PFSK-1 (cell line): ENCODE data around the gene PRKCE.

Source experiments
- FOXP2 ChIP-seq: optimal IDR thresholded peaks from 2 replicates; pipeline ENCODE3; 2011; ENCODE audit warnings: borderline replicate concordance, control low read depth, inconsistent platforms; ENCODE audit not compliant: insufficient read depth; ENCODE audit errors: extremely low read length, extremely low read depth
- POLR2AphosphoS5 ChIP-seq: IDR thresholded peaks from 2 replicates; pipeline ENCODE4 v1.6.1; 2012; ENCODE audit warnings: low read depth, mild to moderate bottlenecking, control low read depth, low read length, moderate library complexity
- SIN3A ChIP-seq: IDR thresholded peaks from 2 replicates; pipeline ENCODE4 v1.6.1; 2012; ENCODE audit warnings: mild to moderate bottlenecking, low read length, moderate library complexity, borderline replicate concordance; ENCODE audit not compliant: insufficient read depth
- TAF1 ChIP-seq: IDR thresholded peaks from 2 replicates; pipeline ENCODE4 v1.6.1; 2012; ENCODE audit warnings: low read length, control low read depth, borderline replicate concordance; ENCODE audit not compliant: insufficient read depth
- TF ChIP-seq, protein P1 (sequence below), 2 experiments: IDR thresholded peaks; 2 replicates each; pipeline versions ENCODE4 v1.6.1 to v1.8.0; 2011 to 2012; ENCODE audit warnings: low read depth in 2 of 2, low read length in 2 of 2, control low read depth in 1 of 2, inconsistent platforms in 1 of 2, mild to moderate bottlenecking in 1 of 2, moderate library complexity in 1 of 2; ENCODE audit not compliant: insufficient read depth in 1 of 2

The PRKCE gene

DNA sequence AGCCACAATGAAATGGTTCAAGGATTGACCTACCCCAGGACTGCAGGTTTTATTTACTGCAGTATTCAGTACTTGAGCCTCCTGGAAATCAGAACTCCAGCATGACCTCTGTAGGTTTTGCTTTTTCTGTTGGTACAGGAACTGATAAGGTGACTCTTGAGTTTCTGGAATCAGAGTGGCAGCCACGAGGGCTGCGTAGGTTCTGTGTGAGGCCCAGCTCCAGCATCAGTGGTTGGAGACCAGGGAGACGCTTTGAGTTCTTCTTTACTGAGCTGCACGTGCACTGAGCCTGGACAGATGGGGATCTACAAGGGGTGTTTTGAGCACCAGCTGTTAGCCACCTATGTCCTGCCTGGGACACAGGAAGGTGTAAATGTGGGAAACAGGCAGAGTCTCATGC is 423.0 kb downstream of the PRKCE start:
- TF ChIP-seq POLR2AphosphoS5 (no peak), SIN3A (no peak), TAF1 (no peak)

DNA sequence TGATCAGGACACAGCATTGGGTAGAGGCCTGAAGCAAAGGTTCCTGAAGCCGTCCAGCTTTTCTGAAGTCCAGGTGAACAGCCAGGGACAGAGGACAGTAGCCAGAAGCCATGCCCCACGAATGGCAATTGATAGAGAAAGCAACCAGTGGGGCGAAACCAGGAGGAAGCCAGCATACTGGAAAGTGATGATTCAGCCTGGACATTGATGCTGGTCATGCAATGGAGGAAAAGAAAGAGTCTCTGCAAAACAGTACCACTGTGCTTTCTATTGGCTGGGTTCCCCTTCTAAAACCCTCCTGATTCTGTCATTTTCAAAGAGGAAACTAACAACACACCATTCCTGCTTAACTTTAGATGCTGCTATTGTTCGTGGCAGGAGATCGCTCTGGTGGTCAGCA is 424.4 kb downstream of the PRKCE start:
- TF ChIP-seq POLR2AphosphoS5 (no peak), TAF1 (no peak), SIN3A (no peak), FOXP2 (no peak)
- TF ChIP-seq, protein P1, sequence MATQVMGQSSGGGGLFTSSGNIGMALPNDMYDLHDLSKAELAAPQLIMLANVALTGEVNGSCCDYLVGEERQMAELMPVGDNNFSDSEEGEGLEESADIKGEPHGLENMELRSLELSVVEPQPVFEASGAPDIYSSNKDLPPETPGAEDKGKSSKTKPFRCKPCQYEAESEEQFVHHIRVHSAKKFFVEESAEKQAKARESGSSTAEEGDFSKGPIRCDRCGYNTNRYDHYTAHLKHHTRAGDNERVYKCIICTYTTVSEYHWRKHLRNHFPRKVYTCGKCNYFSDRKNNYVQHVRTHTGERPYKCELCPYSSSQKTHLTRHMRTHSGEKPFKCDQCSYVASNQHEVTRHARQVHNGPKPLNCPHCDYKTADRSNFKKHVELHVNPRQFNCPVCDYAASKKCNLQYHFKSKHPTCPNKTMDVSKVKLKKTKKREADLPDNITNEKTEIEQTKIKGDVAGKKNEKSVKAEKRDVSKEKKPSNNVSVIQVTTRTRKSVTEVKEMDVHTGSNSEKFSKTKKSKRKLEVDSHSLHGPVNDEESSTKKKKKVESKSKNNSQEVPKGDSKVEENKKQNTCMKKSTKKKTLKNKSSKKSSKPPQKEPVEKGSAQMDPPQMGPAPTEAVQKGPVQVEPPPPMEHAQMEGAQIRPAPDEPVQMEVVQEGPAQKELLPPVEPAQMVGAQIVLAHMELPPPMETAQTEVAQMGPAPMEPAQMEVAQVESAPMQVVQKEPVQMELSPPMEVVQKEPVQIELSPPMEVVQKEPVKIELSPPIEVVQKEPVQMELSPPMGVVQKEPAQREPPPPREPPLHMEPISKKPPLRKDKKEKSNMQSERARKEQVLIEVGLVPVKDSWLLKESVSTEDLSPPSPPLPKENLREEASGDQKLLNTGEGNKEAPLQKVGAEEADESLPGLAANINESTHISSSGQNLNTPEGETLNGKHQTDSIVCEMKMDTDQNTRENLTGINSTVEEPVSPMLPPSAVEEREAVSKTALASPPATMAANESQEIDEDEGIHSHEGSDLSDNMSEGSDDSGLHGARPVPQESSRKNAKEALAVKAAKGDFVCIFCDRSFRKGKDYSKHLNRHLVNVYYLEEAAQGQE (IDR thresholded peaks at IDR 0.05; ENCODE audit: insufficient read depth in 1 of 2, low read depth in 2 of 2, low read length in 2 of 2), result no peak

DNA sequence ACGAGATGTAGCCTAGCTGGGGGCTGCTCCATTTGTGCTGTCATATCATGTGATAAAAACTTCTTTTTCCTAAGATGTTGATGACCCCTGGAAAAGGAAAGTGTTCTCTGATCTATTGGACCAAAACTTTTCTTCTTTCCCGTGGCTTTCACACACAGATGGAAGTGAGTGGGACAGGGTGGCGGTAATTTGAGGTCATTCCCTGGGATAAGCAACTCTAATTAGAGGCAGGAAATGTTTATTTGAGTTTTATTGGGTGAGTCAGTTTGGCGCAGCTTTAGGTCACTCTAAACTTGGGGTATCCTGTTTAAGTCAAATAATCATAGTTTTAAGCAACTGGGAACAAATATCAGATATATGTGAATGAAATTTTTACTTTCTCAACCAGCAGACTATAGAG is 424.8 kb downstream of the PRKCE start:
- TF ChIP-seq, protein P1 (IDR thresholded peaks at IDR 0.05; ENCODE audit: insufficient read depth in 1 of 2, low read depth in 2 of 2, low read length in 2 of 2), result no peak
- TF ChIP-seq SIN3A, result no peak
- TF ChIP-seq FOXP2, result no peak
- TF ChIP-seq POLR2AphosphoS5, result no peak
- no peak for TF ChIP-seq TAF1

DNA sequence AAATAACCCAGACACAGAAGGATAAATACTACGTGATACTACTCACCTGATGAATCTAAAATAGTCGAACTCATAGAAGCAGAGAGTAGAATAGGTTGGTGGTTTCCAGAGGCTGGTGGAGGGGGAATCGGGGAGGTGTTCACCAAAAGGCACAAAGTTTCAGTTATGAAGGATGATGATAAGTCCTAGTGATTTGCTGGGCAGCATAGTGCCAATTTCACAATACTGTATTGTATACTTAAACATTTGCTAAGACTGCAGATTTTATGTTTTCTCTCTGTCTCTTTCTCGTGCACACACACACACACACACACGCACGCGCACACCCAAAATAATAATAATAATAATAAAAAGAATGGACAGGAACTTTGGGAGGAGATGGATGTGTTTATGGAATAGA is 425.4 kb downstream of the PRKCE start:
- TF ChIP-seq TAF1 (no peak), POLR2AphosphoS5 (no peak), FOXP2 (no peak), SIN3A (no peak)
- TF ChIP-seq, protein P1 (IDR thresholded peaks at IDR 0.05; ENCODE audit: insufficient read depth in 1 of 2, low read depth in 2 of 2, low read length in 2 of 2), result no peak

DNA sequence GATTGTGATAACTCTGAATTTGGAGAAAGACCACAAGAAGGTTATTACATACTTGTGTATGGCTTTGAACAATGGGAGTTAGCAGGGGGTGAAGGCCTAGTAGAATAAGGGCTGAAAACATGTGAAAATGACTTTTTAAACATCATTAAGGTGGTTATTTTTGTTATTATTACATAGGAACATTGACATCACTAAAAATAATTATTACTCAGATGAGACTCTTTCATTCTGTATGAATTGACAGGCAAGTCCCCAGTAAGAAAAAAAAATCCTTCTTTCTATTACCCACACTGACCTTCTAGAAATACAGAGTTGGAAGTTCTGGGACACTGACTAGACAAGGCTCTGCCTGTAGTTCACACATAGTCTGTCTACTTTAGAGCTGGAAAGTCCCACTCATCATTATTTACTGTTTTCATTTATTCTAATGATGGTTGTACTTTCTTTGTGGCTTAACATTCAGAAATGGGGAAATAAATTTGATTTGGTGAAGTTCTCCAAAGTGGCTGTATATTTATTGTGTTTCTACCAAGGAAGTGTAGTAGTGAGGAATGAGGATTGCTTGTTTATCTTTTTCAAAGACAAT is 426.1 kb downstream of the PRKCE start:
- no peak for TF ChIP-seq FOXP2
- no peak for TF ChIP-seq SIN3A
- no peak for TF ChIP-seq TAF1
- TF ChIP-seq, protein P1 (IDR thresholded peaks at IDR 0.05; ENCODE audit: insufficient read depth in 1 of 2, low read depth in 2 of 2, low read length in 2 of 2), result no peak
- TF ChIP-seq POLR2AphosphoS5, result no peak
